CD14-positive monocyte (primary cell): ENCODE results near the gene PKP3. TPM values are rescaled to one million over a fixed set of nuclear protein-coding genes. Genes with fewer than 3 reads are reported as not detected.
"Not testable (repeated sequence)": the region's sequence is repeated elsewhere in the genome, so short reads cannot be mapped to it uniquely, and the experiment has no call there.

Source experiments
- DNase-seq, 3 donors: peaks; one replicate each; pipeline ENCODE4 v3.0.0-alpha.2; 2011 to 2022
- H2AFZ ChIP-seq: 2 replicates; pipeline ENCODE4 v1.6.0; 2012; ENCODE audit warnings: mild to moderate bottlenecking, low read depth, low read length, inconsistent platforms; ENCODE audit not compliant: insufficient read depth, poor library complexity, severe bottlenecking
- H3K27ac ChIP-seq, 2 donors: 1 replicate in 1 of 2; 2 replicates in 1 of 2; pipeline ENCODE4 v1.5.1; 2012 to 2013; ENCODE audit warnings: low read length in 2 of 2, control low read depth in 1 of 2, inconsistent platforms in 1 of 2, low read depth in 1 of 2, mild to moderate bottlenecking in 1 of 2
- H3K27me3 ChIP-seq, 2 donors: one replicate each; pipeline versions ENCODE4 v1.6.0 to v1.6.1; 2011 to 2013; ENCODE audit warnings: low read length in 2 of 2; ENCODE audit not compliant: control insufficient read depth in 2 of 2, insufficient read depth in 2 of 2
- H3K36me3 ChIP-seq, 2 donors: replicated peaks in 1 of 2; 1 replicate in 1 of 2; 2 replicates in 1 of 2; pipeline versions ENCODE4 v1.5.1 to v1.6.1; 2012 to 2013; ENCODE audit warnings: low read length in 2 of 2, control low read depth in 1 of 2, inconsistent platforms in 1 of 2, mild to moderate bottlenecking in 1 of 2; ENCODE audit not compliant: insufficient read depth in 2 of 2, control insufficient read depth in 1 of 2
- H3K4me1 ChIP-seq, 2 donors: 1 replicate in 1 of 2; 2 replicates in 1 of 2; pipeline versions ENCODE4 v1.5.1 to v1.6.1; 2012 to 2013; ENCODE audit warnings: low read length in 2 of 2, control low read depth in 1 of 2, inconsistent platforms in 1 of 2, mild to moderate bottlenecking in 1 of 2, moderate library complexity in 1 of 2; ENCODE audit not compliant: insufficient read depth in 2 of 2, control insufficient read depth in 1 of 2
- H3K4me2 ChIP-seq: replicated peaks from 2 replicates; pipeline ENCODE3; 2012; ENCODE audit warnings: low read length, moderate library complexity, mild to moderate bottlenecking; ENCODE audit not compliant: poor library complexity, severe bottlenecking; ENCODE audit errors: extremely low read depth
- H3K4me3 ChIP-seq, 3 experiments: fragments of 200-600 bp in 1 of 3; sonication (generic) in 1 of 3; replicated peaks in 1 of 3; 1 replicate in 2 of 3; 2 replicates in 1 of 3; pipeline ENCODE4 v1.5.1; 2011 to 2013; ENCODE audit warnings: low read length in 3 of 3, mild to moderate bottlenecking in 3 of 3, control low read depth in 2 of 3, low read depth in 2 of 3, inconsistent platforms in 1 of 3, moderate library complexity in 1 of 3
- H3K79me2 ChIP-seq: 2 replicates; pipeline ENCODE4 v1.6.0; 2012; ENCODE audit warnings: mild to moderate bottlenecking, control low read depth, inconsistent platforms, low read length, moderate library complexity; ENCODE audit not compliant: insufficient read depth
- H3K9ac ChIP-seq: 2 replicates; pipeline ENCODE4 v1.6.0; 2017; ENCODE audit warnings: low read length, mild to moderate bottlenecking; ENCODE audit not compliant: insufficient read depth, poor library complexity, severe bottlenecking
- H3K9me3 ChIP-seq, 2 donors: replicated peaks in 1 of 2; 1 replicate in 1 of 2; 2 replicates in 1 of 2; pipeline versions ENCODE4 v1.5.1 to v1.6.1; 2012 to 2013; ENCODE audit warnings: low read length in 2 of 2, control low read depth in 1 of 2; ENCODE audit not compliant: control insufficient read depth in 1 of 2, insufficient read depth in 1 of 2
- H4K20me1 ChIP-seq: 2 replicates; pipeline ENCODE4 v1.6.0; 2012; ENCODE audit warnings: mild to moderate bottlenecking, low read length, control low read depth, moderate library complexity; ENCODE audit not compliant: insufficient read depth
- H3K27ac Mint-ChIP-seq, 7 donors: one replicate each; pipeline ENCODE4 v1.8.0; 2020; ENCODE audit warnings: mild to moderate bottlenecking in 7 of 7, mixed read lengths in 7 of 7, moderate library complexity in 6 of 7, inconsistent platforms in 2 of 7
- H3K27me3 Mint-ChIP-seq, 3 donors: one replicate each; pipeline ENCODE4 v1.8.0; 2021 to 2022; ENCODE audit warnings: low read depth in 3 of 3, mild to moderate bottlenecking in 3 of 3, mixed read lengths in 3 of 3, moderate library complexity in 3 of 3, inconsistent platforms in 1 of 3
- H3K36me3 Mint-ChIP-seq, 2 donors: one replicate each; pipeline ENCODE4 v1.8.0; 2020; ENCODE audit warnings: mixed read lengths in 2 of 2, inconsistent platforms in 1 of 2, mild to moderate bottlenecking in 1 of 2
- H3K4me1 Mint-ChIP-seq: one replicate; pipeline ENCODE4 v1.8.0; 2020; ENCODE audit warnings: mild to moderate bottlenecking, mixed read lengths
- H3K4me3 Mint-ChIP-seq, 2 donors: one replicate each; pipeline ENCODE4 v1.8.0; 2020; ENCODE audit warnings: mild to moderate bottlenecking in 2 of 2, mixed read lengths in 2 of 2, moderate library complexity in 1 of 2
- H3K9me3 Mint-ChIP-seq, 7 donors: one replicate each; pipeline ENCODE4 v1.8.0; 2020 to 2022; ENCODE audit warnings: mixed read lengths in 7 of 7, mild to moderate bottlenecking in 6 of 7, moderate library complexity in 6 of 7, inconsistent platforms in 2 of 7
- CTCF ChIP-seq: fragments of 200-600 bp; IDR thresholded peaks from one replicate; pipeline ENCODE4 v1.8.0; 2022; ENCODE audit warnings: antibody characterized with exemption, mild to moderate bottlenecking
- WGBS: methylation state at CpG from one replicate; pipeline ENCODE4 v1.1.5; 2013; ENCODE audit warnings: missing lambda C conversion rate; ENCODE audit not compliant: insufficient coverage; 5-methylcytosine and 5-hydroxymethylcytosine counted together
- intact Hi-C, 2 donors: fragments of 100-400 bp; cut with micrococcal nuclease; formaldehyde crosslinking; loops; one replicate each; pipeline versions ENCODE4 v1.15.0 to v1.15.1; 2023
- polyA plus RNA-seq, 3 donors: library from polyadenylated mRNA; depleted of rRNA in 1 of 3; unstranded in 2 of 3; stranded (reverse) in 1 of 3; fragments of 300-500 nt in 2 of 3; fragments of >200 nt in 1 of 3; fragmentation: Illumina TruSeq in 2 of 3; gene quantifications; 1 replicate in 2 of 3; 2 replicates in 1 of 3; pipeline ENCODE4 v1.2.3, GENCODE V29; 2012 to 2021

Gene PKP3
- polyA plus RNA-seq, 3 donors: not detected

GRCh38 chr11:344836-345578 lies 49.0 kb upstream of the PKP3 start:
- Mint-ChIP-seq H3K27me3 (peaks cover 5 to 21% (median 16%) of the 10 kb centered on the region in 3 donors), H3K27ac (peak overlapping the region in 1 of 7 donors; percentile 10), H3K4me3 (no peak overlapping the region), H3K9me3 (peaks cover 0 to 4% (median 0%) of the 10 kb centered on the region in 7 donors), H3K4me1 (peaks cover 11% of the 10 kb centered on the region), H3K36me3 (no peaks in the 10 kb centered on the region)
- Histone ChIP-seq H3K4me1 (peaks cover 3 to 6% of the 10 kb centered on the region in 2 donors), H3K27me3 (no peaks in the 10 kb centered on the region), H3K4me2 (no peak overlapping the region), H3K9ac (no peak overlapping the region), H4K20me1 (no peaks in the 10 kb centered on the region), H3K27ac (no peak overlapping the region), H3K4me3 (no peak overlapping the region), H3K79me2 (no peaks in the 10 kb centered on the region), H2AFZ (no peak overlapping the region), H3K9me3 (no peaks in the 10 kb centered on the region), H3K36me3 (no peaks in the 10 kb centered on the region)
- WGBS: 100% methylated on average over 6 of the region's 11 CpGs
- intact Hi-C loops: no loop called here
- no peak for TF ChIP-seq CTCF
- DNase-seq: no peak

- Histone ChIP-seq H3K4me2 (no peak overlapping the region), H3K9me3 (no peaks in the 10 kb centered on the region), H3K27me3 (peaks cover 0 to 9% of the 10 kb centered on the region in 2 donors), H3K9ac (no peak overlapping the region), H4K20me1 (no peaks in the 10 kb centered on the region), H3K4me3 (no peak overlapping the region), H3K36me3 (no peaks in the 10 kb centered on the region), H3K4me1 (peaks cover 11 to 20% of the 10 kb centered on the region in 2 donors), H2AFZ (no peak overlapping the region), H3K79me2 (no peaks in the 10 kb centered on the region), H3K27ac (no peak overlapping the region)
- 100% methylated on average over 2 of the region's 3 CpGs for WGBS
- Mint-ChIP-seq H3K9me3 (peaks cover 0 to 2% (median 0%) of the 10 kb centered on the region in 7 donors), H3K4me3 (no peak overlapping the region), H3K4me1 (peaks cover 16% of the 10 kb centered on the region), H3K36me3 (no peaks in the 10 kb centered on the region), H3K27ac (no peak overlapping the region), H3K27me3 (peaks cover 13 to 32% (median 20%) of the 10 kb centered on the region in 3 donors)
- no peak for TF ChIP-seq CTCF
- no peak for DNase-seq
- intact Hi-C loops: no loop called here
Measured at GRCh38 chr11:346529-346928, 47.5 kb upstream of the PKP3 start.

- H3K27ac ChIP-seq, H3K9ac ChIP-seq, intact Hi-C loops, DNase-seq, H3K79me2 ChIP-seq, H3K4me3 Mint-ChIP-seq, H3K9me3 ChIP-seq, H3K4me3 ChIP-seq, H4K20me1 ChIP-seq, H2AFZ ChIP-seq, H3K36me3 Mint-ChIP-seq, H3K9me3 Mint-ChIP-seq, H3K36me3 ChIP-seq, H3K4me2 ChIP-seq: not testable (repeated sequence)
- Mint-ChIP-seq H3K27me3 (peaks cover 16 to 53% (median 28%) of the 10 kb centered on the region in 3 donors), H3K4me1 (peaks cover 21% of the 10 kb centered on the region), H3K27ac (peak overlapping the region in 1 of 7 donors; percentile 83)
- H3K4me1 ChIP-seq: peaks cover 11 to 20% of the 10 kb centered on the region in 2 donors
- WGBS: 93% methylated on average over 7 of the region's 8 CpGs
- peaks cover 0 to 13% of the 10 kb centered on the region in 2 donors for H3K27me3 ChIP-seq
Measured at GRCh38 chr11:349270-349954, 44.6 kb upstream of the PKP3 start.
